ENCODE measurements around the gene RAC3.

Gene RAC3

DNA sequence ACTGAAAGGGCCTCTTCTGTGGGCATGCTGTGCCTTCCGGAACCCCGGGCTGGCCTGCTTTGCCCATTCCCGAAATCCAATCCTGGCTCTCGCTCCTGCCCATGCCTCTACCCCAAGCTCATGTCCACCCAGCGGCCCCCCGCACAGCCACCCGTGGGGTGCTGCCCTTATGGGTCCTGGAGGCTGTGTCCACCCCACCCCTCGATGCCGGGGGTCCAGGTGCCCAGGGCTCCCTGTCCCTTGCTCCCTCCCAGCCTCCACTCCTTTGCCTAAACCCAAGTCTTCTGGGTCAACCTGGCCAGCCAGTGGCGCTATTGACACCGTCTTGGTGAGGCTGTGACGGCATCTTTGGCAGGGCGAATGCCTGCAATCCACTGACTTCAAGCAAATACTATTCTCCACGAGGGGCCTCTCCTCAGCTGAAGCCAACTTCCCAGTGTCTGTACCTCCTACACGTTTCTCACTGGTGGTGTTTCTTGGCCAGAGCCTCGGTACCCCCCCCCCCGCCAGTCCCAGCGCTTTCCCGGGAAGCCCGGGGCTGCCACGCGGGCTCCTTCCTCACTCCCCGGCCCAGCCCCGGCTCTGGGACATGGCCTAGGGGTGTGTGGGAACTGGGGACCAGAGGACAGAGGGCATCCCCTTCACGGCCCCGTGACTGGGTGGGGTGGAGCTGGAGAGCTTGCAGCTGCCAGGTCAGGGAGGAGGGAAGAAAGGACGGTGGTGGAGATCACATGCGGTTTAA is 46.3 kb downstream of the RAC3 start:
- no peak for DNase-seq

- DNase-seq: no peak
These were observed 47.0 kb downstream of the RAC3 start for GRCh38 chr17:82078433-82078832.

GRCh38 chr17:82079001-82079677 is 47.7 kb downstream of the RAC3 start:
- DNase-seq: no peak

- DNase-seq: no peak
These were observed 48.7 kb downstream of the RAC3 start for GRCh38 chr17:82080048-82080788.

- DNase-seq: no peak
These were observed 49.4 kb downstream of the RAC3 start for GRCh38 chr17:82080789-82081464.

DNA sequence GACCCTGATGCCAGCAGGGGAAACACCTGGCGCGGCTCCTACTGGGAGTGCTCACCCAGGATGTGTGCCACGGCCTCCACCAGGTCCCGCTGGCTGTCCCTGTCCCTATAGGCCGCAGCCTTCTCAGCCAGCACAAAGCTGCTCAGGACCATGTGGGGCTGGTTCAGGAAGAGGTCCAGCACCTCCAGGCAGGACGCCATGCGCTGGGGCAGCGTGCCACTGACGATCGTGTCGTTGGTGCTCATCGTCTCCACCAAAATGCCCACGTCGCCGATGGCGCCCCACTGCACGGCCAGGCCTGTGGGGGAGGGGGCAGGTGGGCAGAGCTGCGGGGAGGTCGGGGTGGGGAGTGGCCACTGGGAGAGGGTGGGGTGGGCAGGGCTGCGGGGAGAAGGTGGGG is 50.1 kb downstream of the RAC3 start:
- no peak for DNase-seq

DNA sequence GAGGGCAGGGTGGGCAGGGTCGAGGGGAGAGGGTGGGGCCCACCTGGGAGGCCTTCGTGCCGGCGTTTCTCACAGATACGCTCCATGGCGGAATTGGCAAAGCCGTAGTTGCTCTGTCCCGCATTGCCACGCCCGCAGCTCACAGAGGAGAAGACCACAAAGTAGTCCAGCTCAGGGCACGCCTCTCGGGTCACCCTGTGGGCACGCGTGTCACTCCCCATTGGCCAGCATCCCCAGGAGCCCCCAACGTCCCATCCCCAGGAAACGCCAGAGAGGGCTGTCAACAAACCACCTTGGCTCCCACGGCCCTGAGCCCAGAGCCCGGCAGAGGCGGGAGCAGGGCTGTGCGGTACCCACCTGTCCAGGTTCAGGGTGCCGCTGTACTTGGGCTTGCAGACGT is 50.5 kb downstream of the RAC3 start:
- DNase-seq: no peak

DNA sequence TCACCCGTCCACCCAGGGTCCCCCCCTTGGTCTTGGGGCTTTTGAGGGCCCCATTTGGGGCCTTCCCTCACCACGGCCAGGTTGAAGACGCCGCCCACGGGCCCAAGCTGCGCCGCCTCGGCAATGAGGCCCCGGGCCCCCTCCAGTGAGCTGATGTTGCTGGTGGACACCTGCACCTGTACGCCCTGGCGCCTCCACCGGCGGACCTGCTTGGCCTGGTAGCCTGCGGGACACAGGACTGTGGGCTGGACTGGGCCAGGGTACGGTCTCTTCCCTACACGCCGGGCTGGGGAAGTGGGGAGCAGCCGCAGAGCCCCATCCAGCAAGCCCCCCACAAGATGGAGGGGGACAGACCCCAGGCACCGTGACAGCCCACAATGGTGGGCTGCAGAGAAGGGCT is 51.0 kb downstream of the RAC3 start:
- DNase-seq: no peak

DNA sequence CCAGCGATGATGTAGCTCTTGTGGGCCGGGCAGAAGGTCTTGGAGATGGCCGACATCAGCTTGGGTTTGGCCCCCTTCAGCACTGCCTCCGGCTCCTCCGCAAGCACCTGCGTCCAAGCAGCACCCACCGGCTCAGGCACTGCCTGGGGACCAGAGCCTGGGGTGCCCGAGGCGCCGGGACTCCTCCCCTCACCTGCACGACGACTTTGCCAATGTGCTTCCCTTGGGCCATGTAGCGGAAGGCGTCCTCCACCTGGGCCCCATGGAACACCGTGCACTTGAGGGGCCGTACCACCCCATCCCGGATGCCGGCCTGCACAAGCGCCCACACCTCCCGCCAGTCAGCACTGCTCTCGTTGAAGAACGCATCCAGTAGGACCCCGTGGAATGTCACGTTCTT is 51.5 kb downstream of the RAC3 start:
- DNase-seq: no peak

Measured in SHP77 treated with DMSO at 0.1 percent for 48 hours (cell line).